Measurements from ENCODE around the gene IL1RN.
A peak's percentile ranks its signal among the peaks of the same experiment; 100 is the strongest.

IL1RN gene

DNA sequence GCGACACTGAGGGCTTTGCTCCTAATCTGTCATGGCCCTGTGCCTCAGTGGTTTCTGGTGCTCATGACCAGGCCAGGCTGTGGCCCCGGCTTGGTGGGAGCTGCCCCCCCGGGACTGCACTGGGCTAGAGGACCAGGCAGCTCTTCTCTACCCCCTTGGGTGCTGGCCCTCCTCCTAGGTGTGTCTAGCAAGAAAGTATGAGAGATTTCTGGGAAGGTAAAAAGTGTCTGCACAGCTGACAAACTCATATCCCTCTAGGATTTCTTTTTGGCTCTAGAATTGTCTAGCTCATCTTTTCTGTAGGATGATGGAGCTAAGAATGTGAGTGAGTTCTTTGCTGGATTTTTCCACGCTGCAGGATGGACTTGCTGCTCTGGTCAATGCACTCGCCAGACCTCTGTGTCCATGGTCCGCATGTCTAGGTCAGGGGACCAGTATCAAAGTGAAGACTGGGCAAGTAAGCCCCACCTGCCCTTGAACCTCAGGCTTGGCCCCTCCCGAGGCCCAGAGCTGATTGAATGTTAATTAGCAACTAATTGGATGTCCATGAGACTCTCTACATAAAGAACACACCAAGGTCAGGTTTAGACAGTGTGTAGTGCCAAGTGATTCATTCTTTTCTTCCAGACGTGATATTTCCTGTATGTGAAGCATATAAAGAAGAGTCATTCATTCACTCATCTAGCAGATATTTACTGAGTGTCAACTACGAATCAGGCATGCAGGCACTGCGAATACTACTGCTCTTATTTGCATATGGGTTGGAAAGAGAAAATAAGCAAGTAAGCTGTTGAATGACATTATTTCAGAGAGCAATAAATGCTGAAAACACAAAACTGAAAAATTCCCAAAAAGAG is 30.7 kb downstream of the IL1RN start:
- no peak for DNase-seq

DNA sequence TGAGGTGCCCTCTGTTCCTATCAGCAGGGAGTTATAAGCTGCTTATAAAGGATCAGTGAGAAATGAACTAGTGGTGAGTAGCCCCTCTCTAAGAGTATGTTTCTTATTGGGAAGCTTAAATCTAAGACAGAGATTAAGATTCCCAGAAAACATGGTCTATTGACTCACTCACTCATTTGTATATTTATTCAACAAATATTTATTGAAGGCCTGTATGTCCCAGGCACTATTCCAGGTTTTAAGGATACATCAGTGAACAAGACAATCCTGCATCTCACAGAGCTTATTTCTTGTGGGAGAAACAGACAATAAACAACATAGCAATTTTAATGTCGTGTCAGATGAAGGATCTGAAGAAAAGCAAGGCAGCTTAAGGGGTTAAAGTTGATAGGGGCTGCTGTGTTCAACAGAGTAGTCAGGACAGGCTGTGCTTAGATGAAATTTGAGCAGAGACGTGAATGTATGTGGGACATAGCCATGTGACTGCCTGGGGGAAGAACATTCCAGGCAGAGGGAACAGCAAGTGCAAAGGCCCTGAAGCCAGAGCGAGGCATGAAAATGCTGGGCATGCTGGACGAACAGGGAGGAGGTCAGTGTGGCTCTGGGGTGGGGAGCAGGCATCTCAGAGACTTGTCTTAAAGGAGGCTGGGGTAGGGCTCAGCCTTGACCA is 31.6 kb downstream of the IL1RN start:
- DNase-seq: no peak

DNA sequence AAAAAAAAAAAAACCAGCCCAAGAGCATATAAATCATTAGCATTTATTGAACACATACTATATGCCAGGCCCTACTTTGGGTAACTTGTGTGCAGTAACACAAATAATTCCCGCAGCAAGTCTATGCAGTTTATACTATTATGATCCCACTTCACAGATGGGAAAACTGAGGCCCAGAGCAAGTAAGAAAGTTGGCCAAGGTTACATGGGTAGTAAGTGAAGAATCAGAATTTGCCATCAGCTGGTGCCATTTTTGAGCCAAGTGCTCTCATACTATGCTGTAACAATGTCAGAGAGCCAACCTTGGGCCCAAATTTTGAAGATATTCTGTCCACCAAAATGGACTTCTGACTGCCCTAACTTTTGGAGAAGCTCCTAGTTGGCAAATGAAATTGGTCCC is 32.9 kb downstream of the IL1RN start:
- DNase-seq: no peak

DNA sequence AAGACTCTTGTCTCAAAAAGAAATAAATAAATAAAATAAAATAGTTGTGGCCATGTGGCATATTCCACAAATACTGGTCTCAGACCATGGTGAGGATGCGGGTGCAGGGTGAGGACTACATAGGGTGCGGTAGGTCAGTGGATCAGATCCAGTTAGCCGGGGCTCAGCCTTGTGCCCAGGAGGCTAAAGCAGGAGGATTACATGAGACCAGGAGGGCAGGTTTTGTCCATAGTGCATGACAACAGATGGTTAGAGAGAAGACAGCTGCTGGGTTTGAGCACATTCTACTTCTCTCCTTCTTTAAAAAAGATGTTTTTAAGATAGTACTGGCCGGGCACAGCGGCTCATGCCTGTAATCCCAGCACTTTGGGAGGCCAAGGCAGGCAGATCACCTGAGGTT is 33.6 kb downstream of the IL1RN start:
- DNase-seq: no peak

DNA sequence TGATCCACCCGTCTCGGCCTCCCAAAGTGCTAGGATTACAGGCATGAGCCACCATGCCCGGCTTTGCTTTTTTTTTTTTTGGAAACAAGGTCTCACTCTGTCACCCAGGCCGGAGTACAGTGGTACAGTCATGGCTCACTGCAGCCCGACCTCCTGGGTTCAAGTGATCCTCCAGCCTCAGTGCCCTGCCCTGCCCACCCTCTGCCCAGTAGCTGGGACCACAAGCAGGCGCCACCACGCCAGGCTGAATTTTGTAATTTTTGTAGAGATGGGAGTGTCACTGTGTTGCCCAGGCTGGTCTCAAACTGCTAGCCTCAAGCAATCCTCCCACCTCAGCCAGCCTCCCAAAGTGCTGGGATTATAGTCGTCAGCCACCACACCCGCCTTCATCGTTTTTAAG is 34.8 kb downstream of the IL1RN start:
- no peak for DNase-seq

DNA sequence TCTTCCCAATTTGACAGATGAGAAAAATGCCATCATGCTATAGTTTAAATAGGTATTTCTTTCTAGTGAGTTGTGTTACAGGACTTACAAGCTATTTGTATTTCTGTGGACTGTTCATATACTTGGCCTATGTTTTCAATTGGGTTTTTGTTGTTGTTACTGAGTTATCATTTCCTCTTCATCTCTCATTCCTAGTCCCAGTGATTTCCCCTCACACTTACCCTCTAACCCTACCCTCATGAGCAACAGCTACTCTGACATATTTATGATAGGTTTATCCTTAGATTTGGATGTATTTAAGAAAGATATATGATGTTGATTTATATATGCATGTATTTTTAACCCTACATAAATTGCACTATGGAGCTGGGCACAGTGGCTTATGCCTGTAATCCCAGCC is 35.5 kb downstream of the IL1RN start:
- DNase-seq: no peak

DNA sequence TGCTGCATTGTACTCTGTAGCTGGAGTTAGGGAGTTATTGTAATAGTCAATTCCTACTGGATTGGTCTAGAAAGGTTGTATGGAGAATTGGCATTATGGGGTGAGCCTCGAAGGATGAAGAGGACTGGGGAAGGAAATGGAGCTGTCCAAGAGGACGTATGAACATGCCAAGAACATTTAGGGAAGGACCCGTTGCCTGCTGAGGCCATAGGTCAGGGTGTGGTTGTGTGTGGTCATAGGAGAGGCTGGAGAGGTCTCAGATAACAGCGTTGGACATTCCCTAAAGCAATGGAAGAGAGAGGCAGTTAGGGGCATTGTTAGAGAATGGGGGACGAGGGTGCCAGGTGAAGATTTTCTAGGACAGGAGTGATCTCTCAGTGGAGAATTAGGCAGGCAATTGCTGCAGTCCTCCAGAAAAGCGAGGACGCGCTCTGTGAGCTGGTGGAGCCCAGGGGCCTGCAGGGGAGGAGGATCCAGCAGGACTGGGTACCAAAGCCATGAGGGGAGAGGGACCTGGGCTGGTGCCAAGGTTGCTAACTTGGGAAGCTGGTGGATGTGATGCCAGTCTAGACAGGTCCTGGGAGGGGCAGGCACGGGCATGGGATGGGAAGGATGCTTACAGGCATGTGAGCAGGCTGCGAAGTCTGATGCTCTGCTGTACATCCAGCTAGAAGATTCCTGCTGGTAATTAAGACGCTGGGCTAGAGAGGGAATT is 37.0 kb downstream of the IL1RN start:
- DNase-seq: no peak

DNA sequence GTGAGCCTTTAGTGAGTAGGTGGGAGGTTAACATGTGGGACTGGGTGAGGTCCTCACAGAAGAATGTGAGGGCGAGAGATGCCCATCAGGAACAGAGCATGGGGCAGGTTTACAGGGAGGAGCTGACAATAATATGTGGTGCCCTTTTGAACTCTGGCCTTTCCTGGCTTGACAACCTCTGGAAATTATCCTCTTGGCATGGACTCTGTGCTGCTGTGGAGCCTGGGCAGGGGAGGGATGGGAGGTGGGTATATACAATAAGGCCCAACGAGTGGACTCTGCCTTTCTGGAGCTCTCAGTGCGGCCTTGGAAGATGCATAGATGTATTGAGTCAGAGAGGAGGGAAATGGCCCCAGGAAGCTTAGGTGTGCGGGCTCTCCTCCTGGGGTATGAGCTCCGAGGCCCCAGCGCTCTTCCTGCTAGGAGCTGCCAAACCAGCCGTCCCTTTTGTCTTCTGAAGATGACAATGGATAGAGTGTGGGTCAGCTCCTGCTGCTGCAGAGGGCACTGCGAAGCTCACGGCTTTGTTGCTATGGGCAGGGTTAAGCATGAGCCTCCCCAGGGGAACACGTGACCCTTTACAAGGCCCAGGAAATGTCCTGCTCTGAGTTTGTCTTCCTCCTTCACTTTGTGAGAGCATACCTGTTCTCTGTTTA is 37.7 kb downstream of the IL1RN start:
- DNase-seq: peak; percentile 74

DNA sequence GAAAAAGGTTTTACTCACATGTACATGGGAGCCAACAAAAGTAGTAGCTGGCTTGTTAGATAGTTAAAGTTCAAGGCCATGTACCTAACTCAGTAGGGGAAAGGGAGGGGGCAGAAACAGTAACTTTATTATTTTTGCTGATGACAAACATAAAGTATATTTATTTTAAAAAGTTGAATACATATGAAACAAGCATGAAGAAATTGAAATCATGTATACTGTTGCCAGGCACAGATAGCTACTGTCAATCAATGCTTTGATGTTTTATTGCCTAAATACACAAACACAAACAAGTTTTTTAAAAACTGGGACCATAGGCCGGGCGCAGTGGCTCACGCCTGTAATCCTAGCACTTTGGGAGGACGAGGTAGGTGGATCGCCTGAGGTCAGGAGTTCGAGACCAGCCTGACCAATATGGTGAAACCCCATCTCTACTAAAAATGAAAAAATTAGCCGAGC is 38.8 kb downstream of the IL1RN start:
- DNase-seq: no peak

DNA sequence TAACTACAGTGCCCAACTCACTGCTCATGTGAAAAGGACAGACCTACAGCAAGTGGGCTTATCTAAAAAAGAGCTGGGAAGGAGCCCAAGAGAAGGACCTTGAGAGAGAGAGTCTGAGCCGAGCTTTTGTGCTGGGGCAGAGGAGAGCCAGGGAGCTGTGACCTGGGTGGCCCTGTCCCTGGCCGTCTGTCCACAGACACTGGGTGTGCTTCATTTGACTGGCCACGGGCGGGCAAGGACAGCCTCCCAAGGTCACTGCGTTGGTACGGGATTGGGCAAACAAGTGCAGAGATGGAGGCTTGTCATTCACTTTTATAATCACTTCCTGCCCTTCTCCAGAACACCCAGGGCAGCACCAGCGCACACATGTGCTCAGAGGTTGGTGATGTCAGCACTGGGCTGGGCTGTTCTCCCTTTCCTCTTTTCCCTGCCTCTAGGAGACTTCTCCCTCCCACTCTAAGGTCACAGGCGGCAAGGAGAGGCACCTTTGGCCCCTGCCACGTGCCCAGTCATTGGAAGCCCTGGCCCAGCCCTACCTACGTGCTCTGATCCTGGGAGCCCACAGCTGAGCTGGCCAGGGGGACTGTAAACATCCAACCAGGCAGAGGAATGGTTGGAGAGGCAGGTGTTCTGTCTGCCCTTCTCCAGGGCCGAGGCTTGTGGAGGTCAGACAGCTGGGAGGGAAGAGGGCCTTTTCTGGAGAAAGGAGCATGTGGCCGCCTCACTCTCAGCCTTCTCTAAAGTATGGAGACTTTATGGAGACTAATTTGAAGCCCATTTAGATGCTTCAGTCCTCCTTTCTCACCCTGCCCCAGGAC is 39.9 kb downstream of the IL1RN start:
- peak; percentile 70 for DNase-seq

DNA sequence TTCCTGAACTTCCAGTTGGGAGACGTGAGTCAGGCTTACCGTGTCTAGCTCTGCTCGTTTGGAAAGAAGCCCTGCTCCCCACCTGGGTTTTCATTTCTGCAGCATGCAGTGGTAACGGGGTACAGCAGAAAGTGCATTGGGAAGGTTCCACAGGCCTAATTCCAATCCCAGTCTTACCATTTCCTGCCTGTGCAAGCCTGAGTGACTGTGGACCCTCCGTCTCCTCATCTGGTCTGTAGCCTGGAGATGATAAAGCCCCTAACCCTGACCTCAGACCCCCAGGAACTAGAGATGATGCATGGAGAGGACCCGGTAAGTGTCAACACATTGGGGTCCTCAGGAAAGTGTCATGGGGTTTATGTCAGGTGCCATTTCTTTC is 40.6 kb downstream of the IL1RN start:
- no peak for DNase-seq

DNA sequence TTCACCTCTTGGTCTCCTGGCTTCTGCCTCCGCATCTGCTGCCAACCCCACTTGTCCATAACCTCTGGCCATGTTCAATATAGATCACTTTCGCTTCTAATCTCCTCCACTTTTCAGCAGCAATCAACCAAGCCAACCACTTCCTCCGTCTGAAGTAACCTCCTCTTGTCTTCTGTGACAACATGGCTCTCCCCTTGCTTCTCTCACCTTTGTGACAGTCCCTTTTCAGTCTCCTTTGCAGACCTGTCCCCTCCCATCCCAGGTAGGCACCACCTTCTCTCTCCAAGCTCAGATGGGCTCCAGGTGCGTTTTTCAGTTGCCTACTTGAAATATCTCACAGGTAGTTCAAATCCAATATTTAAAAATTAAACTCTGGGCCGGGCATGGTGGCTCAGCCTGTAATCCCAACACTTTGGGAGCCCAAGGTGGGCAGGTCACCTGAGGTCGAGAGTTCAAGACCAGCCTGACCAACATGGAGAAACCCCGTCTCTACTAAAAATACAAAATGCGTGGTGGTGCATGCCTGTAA is 41.7 kb downstream of the IL1RN start:
- DNase-seq: no peak

DNA sequence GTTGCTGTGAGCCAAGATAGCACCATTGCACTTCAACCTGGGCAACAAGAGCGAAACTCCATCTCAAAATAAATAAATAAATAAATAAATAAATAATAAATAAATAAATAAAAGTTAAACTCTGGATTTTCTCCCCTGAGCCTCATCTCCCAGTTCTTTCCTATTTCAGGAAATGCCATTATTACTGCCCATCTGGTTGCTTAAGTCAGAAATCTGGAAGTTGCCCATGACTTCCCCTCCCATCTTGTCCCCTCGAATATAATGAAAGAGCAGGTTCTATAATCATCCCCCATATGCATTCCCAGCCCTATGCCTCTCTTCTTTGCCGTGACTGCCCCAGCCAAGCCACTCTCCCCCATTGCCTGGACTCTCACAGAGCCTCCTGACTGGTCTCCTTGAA is 42.2 kb downstream of the IL1RN start:
- DNase-seq: no peak

DNA sequence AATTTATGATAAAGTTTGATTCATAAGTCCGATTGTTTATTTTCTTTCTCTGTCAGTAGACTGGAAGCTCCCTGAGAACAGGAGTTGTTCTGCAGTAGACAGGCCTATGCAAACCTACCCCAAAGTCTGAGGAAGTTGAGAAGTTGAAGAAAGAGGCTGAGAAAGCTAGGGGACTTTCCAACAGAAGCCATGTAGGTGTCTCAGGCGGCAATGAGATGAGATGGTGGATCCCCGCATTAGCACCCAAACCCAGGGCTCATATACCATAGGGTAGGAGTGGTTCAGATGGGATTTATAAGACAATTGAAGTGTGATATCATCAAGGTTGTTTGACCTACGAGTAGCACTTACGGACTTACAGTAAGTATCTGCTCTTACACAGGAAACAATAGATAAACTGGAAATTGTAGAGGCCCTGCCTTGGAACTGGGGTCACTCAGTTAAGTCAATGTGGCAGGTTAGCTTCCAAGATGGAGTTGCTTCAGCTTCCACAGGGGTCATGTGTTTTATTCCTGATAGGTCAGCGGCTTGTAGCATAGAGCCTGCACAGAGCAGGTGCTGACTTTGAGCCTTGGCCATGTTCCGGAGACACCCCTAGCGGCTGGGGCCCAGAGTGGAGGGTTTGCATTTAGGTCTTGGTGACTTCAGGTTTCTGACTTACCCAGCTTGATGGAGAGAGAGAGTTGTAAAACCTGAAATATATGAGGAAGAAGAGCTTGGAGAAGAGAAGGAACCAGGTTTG is 44.1 kb downstream of the IL1RN start:
- DNase-seq: no peak

DNA sequence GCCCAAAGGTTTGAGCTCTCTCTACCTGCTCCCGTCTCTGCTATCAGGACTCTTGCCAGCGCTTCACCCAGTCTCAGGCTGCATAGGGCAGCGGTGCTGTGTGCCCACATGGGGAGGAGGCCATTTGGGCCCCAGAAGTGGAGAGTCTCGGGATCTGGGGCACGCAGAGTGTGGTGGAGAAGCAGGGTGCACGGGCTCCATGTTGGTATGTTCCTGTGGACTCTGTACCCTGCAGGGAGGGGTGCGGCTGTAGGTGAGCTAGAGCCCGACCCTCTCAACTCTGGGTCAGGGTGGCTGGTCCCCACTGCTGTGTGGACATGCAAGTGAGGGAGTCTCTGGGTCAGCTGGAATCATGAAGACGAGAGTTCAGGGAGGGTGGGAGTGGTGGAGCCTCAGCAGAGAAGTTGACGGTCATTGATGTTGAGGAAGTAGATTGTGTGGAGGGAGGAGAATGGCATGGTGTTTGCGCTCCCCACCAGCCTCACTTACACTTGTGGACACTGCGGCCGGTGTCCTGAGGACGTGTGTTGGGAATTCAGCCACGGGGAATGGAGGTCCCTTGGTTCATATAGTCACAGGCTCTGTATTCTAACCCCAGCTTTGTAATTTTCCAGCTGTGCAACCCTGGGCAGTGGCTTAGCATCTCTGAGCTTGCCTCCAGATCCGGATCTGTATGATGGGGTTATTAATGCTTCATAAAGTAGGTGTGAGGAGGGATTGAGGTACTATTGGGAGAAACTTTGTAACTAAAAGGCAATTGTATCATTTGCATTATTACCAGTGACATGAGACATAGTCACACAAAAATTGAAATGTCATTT is 45.5 kb downstream of the IL1RN start:
- no peak for DNase-seq

DNA sequence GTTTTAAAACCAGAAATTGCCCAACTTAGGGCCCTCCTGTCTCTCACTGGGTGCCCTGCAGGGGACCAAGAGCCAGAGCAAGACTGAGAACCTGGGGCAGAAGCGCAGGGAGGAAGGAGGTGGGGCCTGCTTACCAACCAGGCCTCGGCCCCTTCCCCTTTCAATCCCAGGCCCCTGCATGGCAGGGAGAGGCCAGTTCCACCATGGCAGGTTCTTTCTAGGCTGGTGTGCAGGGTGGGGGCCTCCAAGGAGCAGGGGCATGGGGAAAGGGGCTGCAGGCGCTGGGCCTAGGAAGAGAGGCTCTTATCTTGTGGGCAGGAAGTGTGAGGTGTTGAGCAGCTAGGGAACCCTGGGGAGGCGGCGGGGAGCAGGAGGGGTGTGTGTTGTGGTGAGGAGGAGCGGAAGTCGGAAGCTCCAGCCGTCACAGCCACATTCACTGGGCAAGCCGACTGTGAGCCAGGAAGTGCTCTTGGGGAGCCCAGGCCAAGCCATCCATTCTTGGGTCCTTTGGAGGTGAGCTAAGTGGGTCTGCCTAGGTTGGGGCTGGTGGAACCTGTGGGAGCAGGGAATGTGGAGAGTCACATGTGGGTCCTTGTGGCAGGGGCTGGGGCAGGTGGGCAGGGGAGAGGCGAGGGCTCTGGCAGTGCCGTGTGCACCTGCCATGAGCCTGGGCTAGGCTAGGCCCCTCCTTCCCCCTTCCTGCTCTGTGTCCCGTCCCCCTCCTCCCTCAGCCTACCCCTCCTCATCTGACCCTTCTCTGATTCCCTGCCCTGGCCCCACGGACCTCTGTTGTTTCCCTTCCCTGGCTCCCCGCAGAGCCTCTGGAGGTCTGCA is 46.4 kb downstream of the IL1RN start, which contains the start of gene PSD4:
TSS of gene PSD4 (plus strand) at position 430 of the 834 bp plus-strand sequence. CDS start 8,486 bp downstream, outside the sequence.
- no peak for DNase-seq

DNA sequence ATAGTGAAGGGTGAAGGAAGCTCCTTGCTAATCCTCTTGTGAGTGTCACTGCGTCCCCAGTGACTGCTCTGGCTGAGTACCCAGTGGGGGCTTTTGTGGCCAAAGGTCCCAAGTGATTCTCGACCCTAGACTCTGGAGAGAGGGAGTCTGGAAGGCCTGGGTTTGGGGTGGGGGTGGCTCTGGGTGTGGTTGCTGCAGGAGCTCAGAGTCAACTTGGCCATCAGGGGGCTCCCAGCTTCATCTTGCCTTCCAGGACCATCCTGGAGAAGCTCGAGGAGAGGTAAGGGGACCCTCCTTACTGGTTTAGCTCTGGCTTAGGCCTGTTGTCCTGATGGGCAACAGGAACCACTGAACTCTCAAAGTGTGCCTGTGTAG is 47.0 kb downstream of the IL1RN start:
- DNase-seq: no peak

DNA sequence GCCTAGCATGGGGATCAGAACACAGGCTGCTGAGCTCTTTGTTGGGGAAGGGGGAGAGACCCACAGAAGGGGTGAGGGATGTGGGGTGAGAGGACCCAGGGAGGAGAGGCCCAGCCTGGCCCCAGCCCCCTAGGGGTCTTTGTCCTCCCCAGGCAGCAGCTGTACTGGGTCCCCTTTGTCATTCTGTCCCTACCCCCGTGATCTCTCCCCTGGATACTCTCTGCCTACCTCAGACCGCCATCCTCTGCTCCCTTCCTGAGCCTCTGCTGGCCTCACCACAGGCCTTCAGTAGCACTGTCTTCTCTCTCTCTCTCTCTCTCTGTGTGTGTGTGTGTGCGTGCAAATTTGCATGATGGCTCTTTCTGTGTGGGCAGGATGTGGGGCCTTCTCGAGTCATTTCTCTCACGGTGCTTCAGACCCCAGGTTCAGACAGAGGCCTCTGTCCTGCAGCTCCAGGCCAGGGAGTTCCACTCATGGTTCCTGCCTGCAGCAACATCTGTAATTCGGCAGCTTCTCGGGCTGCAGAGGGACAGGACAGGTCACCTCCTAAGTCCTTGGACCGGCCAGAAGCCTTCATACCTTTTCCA is 47.7 kb downstream of the IL1RN start:
- DNase-seq: no peak
